T follicular helper cell (primary cell): ENCODE data around the gene PRELID2.

Source experiments
- DNase-seq: peaks from one replicate; pipeline ENCODE4 v3.0.0-alpha.2; 2020; ENCODE audit warnings: low read depth

The PRELID2 gene

DNA sequence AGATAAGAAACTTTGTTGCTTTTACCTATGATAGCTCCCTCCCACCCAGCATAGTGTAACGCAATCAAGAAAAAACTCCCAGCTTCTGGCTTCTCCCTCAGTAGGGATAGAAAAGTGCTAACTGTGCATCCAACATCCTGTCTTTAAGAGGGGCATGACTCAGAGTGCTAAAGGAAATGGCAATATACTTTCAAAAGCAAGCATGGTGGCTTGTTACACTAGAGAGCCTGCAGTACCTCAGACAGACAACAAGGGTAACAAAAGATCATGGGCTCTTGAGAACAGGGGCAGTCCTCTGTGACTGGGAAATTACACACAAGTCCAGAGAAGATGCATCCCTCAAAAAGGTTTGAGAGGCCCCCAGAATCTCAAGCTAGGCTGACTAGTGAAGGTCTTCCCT is 37.8 kb downstream of the PRELID2 start:
- DNase-seq: no peak

DNA sequence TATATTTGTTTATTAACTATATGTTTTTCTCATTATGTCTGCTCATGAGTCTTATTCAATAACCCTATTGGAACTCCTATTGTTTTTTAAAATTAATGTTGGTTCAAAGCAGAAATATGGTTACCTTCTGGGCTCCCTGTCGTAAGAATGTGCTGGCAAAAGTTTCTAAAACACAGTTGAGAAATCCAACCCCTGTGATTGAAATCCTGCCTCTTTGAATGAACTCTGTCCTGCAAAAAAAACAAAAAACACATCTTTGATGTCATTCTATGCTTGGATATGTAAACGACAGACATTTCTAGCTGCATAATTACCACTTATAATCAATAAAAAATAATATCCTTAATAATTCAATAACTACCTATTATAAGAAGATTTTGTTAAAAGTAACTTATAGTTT is 38.8 kb downstream of the PRELID2 start:
- DNase-seq: no peak

DNA sequence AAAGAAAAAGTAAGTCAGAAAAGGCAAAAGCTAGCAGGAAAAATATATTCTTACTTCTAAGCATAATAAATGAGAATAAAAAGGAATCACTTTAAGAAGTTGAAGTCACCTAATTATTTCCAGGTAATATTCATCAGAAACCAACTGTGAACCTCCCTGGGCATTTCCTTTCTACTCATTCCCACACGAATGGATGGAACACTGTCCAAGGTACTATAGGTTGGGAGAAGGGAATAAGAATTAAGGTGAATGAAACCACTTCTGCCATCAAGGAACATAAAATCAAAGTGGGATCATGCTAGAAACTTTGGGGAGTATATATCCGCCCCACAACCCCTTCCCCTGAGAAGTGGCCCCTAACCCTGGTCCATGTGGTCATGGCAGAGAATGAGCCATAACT is 41.6 kb downstream of the PRELID2 start:
- no peak for DNase-seq

DNA sequence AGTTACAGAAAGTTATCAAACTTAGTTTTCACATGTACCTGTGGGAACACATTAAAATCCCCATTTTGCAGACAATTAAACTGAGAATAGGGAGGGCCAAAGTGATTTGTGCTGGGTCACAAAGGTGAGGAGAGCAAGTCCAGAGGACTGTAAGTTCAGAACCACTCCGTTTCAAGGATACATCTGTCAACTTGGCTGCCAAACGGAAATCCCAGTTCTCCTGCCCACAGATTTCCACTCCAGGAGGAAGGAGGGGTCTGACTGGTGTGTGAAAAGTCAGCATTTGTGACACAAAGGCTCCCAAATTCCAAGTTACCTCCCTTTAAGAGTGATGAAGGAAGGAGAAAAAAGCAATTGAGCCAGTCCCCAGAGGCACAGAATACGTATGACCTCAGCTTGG is 42.3 kb downstream of the PRELID2 start:
- DNase-seq: no peak

DNA sequence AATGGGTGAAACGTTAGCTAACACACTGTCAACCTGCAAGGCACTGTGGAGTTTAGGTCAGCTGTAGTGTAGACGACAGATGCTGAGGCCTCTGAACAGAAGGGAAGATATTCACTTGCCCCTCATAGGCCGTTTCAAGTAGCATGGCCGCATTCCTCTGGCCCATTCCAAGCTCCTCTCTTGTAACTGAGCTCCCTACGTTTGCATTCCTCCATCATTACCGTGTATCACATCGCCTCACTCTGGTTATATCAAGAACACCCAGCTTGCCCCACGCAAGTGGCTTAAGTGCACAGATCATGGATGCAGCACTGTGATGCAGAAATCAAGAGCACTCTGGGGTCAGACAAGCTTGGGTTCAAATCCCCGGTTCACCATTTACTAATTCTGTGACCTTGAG is 43.3 kb downstream of the PRELID2 start:
- DNase-seq: no peak

DNA sequence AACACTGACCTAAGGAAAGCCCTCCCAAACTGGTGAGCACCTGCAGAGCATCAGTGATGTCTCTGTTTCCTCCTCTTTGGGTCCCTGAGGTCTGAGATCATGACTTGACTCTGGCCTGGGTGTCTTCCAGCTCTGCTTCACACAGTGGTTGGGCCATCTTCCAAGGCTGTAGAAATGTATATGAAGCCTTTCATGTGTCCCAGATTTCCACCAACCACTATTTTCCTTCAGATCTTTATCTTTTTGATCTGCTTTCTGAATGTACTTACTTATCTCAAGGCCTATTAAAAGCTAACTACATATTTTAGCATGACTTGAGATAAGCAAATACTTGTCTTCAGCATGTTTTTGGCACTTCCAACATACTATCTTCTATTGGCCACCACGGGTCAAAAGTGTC is 47.1 kb downstream of the PRELID2 start:
- DNase-seq: no peak

DNA sequence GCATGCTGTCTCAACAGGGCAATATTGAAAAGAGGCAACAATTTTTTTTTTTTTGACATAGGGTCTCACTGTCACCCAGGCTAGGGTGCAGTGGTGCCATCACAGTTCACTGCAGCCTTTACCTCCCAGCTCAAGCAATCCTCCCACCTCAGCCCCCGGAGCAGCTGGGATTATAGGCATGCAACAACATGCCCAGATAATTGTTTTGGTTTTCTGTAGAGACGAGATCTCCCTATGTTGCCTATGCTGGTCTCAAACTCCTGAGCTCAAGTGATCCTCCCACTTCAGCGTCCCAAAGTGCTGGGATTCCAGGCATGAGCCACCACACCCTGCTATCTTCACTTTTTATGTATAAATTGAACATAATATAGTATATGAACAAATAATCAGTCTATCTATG is 47.6 kb downstream of the PRELID2 start:
- no peak for DNase-seq

DNA sequence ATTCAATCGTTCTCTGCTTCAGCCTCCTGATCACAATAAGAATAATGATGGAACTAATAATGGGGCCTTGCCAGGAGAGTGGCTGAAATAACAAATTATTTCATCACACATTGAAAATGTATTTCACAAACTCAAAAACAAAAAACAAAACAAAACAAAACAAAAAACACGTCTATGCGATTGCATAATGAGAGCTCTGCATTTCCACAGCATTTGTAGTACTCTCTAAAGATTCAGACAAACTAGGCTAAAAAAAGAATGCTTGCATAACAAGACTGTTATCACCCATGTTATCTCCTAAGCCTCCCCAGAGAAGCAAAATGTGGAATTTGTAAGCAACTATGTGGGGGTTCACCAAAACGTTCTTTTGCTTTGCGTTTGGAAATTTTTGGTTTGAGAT is 48.1 kb downstream of the PRELID2 start:
- DNase-seq: no peak

DNA sequence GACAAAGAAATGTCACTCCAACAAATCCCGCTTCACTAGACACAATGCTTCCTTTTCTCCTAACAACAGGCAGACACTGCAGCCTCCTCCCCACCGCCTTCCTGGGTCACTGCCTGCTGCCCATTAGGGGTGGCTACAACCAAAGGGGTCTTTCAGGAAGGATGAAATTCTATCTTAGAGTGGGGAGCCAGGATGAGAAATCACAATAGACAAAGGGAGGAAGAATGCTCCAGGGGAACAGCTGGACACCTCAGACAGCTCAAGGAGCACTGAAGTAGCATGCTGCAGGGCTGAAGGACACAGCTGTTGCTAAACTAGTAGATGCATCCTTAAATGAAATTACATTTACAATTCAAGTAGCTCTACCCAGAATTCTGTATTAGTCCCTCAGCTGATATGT is 54.2 kb downstream of the PRELID2 start:
- DNase-seq: no peak

DNA sequence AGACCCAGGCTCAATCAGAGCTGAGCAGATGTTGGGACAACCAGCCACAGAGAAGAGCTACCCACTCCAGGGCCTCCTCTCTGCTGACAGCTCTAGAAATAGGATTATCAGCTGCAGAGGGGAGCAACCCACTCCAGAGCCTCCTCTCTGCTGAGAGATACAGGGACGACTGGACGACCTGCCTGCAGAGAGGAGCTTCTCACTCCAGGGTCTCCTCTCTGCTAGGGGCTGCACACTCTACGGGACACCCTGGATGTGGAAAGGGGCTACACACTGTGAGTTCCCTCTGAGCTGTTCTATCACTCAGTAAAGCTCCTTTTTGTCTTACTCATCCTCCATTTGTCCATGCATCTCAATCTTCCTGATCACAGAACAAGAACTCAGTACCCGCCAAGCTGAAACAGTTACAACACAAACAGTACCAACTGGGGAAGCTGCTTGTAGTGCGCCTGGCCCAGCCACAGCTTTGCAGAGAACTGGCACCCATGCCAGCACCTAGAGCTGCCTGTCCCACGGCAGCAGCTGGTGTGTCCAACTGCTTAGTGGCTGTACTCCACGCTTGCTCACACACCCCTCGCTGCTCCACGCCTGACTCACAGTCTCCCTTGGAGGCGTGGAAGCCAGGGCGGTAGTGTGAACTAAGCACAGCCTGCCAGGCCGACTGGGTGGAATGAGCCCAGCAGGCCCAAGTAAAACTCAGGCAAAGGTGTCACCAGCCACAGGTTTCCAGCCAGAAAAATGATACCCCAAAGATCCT is 56.8 kb downstream of the PRELID2 start:
- no peak for DNase-seq

DNA sequence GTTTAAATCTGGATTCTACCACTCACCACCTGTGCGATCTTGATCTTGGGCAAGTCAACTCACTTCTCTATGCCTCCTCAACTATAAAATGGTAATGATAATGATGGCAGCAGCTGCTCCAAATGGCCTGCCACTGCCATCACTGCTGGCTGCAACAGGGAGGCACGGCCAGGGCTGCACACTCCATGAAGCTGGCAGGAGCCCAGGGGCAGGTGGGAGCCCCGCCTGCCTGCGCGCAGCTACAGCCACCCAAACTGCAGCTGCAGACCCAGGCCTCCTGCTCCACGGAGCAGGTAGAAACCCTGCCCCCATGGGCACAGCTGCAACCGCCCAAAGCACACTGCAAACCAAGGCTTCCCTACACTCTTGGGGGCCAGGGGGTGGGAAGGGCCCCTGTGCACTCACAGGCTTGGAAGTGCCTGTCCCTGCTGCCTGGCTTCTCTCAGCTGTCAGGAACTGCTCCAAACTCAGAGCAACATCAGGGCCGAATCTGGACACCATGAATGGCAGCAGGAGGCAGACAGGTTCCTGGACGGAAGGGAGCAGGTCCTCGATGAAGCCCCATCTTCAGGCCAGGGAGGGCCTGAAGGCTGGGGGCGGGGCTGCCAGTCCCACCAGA is 57.6 kb downstream of the PRELID2 start:
- no peak for DNase-seq

DNA sequence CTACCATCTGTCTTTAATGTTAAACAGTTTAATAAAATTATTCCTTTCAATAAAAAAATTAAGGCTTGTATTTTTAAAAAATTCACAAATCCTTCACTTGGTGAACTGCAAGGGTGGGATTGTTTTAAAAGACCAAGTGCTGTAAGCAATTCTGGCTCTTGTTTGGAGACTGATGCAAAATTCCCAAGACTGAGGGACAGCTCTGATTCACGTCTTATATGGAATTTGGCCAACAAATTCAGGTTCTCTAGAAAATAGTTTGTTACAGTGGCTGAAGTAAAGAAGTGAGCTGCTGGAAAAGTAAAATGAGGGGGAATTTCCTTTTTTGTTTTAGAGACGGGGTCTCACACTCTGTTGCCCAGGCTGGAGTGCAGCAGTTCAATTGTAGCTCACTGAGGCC is 58.3 kb downstream of the PRELID2 start:
- no peak for DNase-seq

DNA sequence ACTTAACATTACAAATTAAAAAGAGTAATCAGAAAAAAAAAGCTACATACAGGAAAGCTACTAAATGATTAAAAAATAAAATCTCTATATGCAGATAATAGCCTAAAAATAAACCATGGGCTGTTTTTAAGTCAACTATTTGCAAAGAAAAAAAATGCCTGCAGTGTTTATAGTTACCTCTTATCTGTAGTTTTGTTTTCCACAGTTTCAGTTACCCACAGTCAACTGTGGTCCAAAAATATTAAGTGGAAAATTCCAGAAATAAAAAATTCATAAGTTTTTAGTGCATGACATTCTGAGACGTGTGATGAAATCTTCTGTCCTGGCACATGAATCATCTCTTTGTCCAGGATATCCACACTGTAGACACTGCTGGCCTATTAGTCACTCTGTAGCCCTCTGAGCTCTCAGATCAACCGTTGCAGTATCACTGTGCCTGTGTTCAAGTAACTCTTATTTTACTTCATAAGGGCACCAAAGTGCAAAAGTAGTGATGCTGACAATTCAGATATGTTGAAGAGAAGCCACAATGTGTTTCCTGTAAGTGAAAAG is 59.2 kb downstream of the PRELID2 start:
- DNase-seq: no peak

DNA sequence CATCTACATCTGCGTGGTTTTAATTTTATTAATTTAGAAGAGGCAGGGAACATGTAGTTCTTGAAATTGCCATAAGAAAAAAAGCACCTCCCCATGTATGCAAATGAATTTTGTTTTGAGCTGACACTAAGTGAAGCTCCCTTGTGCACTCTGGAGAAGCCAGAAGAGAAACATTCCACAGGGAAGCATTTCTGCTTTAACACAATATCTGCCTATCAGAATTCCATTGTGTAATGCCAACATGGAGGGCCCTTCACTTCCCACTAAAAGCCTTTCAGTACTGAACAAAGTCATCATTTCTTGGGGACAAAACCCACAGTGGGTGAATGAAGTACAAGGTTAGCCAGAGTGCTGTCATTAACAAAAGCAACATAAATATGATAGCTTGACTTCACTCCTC is 59.7 kb downstream of the PRELID2 start:
- DNase-seq: no peak

DNA sequence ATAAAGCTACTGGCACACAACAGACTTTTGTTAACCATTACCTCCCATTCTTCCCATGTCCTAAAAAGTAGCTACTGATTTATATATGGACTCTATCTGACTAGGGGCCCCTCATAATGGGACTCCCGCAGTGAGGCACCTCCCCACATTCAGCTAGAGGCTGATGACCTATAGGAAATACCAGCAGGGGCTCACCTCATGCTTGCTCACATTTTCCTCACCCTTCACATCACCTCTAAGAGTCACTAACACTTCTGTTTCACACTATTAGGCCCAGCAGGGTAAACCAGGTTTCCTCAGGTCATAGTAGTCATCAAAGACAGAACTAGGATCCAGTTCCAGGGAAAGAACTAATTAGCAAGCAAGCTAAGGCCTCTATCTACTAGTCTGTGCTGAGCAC is 60.7 kb downstream of the PRELID2 start:
- no peak for DNase-seq

DNA sequence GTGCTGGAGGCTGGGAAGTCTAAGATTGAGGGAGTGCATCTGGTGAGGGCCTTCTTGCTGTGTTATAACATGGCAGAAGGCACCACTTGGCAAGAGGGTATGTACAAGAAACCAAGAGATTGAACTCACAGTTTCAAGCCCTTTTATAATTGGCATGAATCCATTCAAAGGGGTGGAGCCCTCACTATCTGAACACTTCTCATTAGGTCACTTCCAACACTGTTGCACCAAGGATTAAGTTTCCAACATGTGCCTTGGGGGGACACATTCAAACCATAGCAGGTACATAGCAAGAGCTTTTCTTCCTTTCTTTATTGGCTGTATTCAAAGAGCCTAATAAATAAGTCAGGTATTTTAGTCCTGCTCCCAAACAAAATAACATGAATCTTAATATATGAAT is 62.7 kb downstream of the PRELID2 start:
- no peak for DNase-seq

DNA sequence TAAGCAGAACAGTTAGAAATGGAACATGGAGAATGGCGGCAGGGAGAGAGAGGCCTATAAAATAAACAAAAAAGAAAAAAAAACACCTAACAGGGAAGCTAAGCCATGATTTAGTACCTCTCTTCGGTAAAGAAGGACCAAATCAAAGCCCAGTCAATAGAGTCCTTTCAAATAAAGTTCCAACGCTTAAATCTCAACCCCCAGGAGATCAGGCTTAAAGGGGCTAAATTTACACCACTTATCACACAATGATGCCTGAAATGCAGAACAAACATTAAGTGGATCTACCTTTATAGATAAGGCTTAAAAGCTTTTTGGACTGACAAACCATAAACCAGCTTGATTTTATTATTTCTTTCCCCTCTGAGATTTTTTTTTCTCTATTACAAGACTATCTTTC is 66.3 kb downstream of the PRELID2 start:
- no peak for DNase-seq

DNA sequence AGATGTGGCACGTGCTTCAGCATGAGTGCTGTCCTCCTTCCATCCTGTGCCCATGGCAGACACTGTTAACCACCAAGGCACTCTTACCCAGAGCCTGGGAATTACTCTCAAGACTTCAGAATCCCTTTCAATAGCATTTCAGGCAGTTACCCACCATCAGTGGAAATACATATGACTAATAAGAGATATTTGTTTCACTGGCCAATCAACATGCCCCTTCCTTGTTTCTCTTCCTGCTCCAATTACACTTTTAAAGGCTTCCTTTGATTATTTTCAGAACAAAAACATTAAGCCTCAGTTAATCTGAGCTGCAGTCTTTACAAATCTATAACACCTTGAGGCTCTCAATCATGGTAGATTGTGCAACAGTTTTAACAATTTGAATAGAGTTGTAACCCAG is 70.8 kb downstream of the PRELID2 start:
- DNase-seq: no peak

DNA sequence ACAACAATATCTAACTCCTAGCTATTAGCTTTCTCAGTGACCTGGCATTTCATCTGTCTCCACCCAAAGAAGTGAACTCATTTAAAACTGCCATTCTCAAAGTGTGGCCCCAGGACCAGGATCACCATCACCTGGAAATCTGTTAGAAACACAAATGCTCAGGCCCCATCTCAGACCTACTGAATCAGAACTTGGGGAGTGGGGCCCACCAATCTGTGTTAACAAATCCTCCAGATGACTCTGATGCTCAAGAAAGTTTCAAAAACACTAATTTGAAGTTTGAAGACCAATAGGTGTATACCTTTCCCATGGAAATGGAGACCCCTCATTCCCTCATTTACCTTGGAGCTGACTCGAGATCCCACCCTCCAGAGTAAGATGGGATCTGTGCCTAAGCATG is 72.3 kb downstream of the PRELID2 start:
- no peak for DNase-seq

DNA sequence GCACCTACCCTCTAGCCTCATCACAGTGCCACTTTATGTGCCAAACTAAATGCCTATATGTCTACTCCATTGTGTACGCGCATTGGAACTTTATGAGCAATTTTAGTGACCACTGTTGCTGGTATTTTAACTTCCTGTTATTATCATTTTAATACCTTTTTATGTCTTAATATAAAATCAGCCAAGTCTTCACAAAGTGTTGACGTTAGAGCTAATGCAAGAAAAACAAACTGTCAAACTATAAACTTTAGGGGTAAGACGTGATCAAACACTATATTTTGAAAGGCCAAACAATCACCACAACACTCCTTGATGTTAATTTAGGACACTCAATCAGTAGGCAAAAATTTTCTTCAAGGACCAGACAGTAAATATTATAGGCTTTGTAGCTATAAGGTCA is 73.9 kb downstream of the PRELID2 start:
- no peak for DNase-seq

DNA sequence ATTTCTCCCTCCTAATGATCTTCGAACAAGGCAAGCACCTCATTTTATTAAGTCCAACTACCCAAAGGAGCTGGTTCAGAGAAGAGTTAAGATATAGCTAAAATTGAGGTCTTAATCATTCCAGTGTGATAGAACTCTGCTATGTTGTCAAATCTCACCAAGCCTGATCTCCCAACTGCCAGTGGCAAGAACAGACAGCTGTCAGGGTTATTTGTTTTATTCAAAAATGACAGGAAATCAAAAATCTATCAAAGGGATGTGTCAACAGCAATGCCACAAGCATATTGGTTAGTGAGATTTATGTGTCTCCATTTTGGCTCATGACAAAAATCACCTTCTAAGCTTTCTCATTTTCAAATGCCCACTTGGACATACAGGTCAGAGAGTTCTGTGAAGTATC is 74.5 kb downstream of the PRELID2 start:
- no peak for DNase-seq

DNA sequence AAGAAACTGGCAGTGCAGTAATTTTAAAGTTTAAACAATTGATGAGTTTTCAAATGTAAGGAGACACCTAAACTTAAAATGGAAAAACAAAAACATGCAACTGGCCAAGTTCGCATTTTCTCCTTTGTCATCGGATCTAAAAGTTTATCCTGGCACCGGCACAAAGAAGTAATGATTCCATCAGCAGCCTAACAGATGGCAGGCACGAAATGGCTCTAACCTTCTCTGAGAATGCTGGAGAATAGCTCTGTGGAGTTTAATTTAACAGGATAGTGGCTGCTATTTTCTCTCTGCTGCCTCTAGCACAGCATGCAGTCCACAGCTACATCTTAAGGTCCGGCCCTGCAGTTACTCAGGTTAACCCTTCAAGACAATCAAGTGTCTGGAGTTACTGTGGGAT is 82.2 kb downstream of the PRELID2 start:
- no peak for DNase-seq

DNA sequence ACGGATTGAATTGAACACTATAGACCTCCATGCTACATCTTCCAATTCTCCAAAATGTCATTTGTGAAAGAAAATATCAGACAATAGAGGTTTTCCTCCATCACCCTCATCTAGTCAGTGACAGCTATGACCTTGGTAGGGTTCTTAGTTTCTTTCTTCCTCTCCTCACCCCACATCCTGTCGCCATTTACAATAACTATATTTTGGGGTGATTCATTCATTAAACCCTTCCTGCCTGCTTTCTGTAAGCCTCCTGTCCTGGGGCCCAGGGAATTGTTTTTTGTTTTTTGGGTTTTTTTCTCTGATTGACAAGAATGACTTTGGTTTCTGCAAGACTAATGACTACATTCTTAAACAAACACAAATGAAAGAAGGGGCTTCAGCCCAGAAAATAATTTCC is 82.6 kb downstream of the PRELID2 start:
- no peak for DNase-seq

DNA sequence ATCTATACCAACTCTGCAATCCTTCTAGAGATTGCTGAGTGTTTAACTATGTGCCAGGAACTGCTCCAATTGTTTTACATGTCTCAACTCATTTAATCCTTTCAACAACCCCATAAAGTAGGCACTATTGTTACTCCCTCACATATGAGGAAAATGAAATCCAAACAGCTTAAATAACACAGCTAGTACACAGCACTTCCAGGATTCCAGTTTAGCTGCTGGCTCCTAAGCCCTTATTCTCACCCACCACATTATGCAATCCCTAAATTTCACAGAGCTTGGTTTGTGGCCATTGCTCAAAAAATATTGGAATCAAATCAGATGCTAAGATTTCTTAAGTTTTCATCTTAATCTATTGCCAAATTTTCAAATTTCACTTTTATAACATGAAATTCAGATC is 84.9 kb downstream of the PRELID2 start:
- DNase-seq: no peak
